ENCODE data around the gene ROPN1B.

DNA sequence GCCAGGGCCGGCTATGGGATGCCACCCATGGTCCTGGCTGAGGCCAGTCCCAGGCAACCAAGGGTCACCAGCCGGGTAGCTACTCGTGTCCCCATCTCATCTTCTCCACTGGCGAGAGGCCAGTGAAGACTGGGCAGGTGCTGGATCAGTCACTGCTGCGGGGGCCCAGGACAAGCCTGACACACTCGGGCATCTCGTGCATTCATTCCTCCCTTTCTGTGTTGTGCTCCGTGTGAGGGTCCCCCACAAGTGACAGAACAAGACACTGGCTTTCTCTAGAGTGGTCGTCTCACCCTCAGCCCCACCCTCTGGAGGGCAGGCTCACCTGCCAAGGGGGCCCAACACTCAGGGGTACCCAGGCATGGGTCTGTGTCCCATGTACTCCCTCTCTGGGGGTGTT, 48.4 kb downstream of the ROPN1B start:
- TF ChIP-seq CTCF (IDR thresholded peaks at IDR 0.05; ENCODE audit: control extremely low read depth in 1 of 3, insufficient read depth in 1 of 3, low read depth in 1 of 3, low read length in 3 of 3) (no peak), CHD2 (IDR thresholded peaks at IDR 0.05; ENCODE audit: low read length) (no peak), SP4 (IDR thresholded peaks at IDR 0.05; ENCODE audit: low read length) (no peak), EZH2 (IDR thresholded peaks at IDR 0.05; ENCODE audit: low read depth, low read length, severe bottlenecking) (no peak), ZNF274 (IDR thresholded peaks at IDR 0.05; ENCODE audit: borderline replicate concordance, extremely low read depth, low read length) (no peak), JUN (IDR thresholded peaks at IDR 0.05; ENCODE audit: low read depth, low read length) (no peak), CEBPB (IDR thresholded peaks at IDR 0.05; ENCODE audit: low read depth, low read length) (no peak), EP300 (IDR thresholded peaks at IDR 0.05; ENCODE audit: borderline replicate concordance in 1 of 2, low read depth in 2 of 2, low read length in 2 of 2) (no peak), HDAC6 (IDR thresholded peaks at IDR 0.05; ENCODE audit: low read depth, low read length) (no peak), RFX5 (IDR thresholded peaks at IDR 0.05; ENCODE audit: borderline replicate concordance, low read depth, low read length) (no peak), ATF3 (IDR thresholded peaks at IDR 0.05; ENCODE audit: insufficient read depth, low read depth, low read length) (no peak), TBP (IDR thresholded peaks at IDR 0.05; ENCODE audit: low read depth, low read length) (no peak)
- TF ChIP-seq, protein P1, sequence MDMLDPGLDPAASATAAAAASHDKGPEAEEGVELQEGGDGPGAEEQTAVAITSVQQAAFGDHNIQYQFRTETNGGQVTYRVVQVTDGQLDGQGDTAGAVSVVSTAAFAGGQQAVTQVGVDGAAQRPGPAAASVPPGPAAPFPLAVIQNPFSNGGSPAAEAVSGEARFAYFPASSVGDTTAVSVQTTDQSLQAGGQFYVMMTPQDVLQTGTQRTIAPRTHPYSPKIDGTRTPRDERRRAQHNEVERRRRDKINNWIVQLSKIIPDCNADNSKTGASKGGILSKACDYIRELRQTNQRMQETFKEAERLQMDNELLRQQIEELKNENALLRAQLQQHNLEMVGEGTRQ (IDR thresholded peaks at IDR 0.05; ENCODE audit: low read length): no peak
